Measurements from ENCODE around the gene PIP5K1C. TPM values are rescaled to one million over a fixed set of nuclear protein-coding genes. Genes with fewer than 3 reads are reported as not detected.
"Not testable (repeated sequence)": the region's sequence is repeated elsewhere in the genome, so short reads cannot be mapped to it uniquely, and the experiment has no call there.

The PIP5K1C gene
- polyA plus RNA-seq, 1 donor, result 22.4 TPM

- DNase-seq, result no peak
Measured at GRCh38 chr19:3643674-3644313, 56.5 kb downstream of the PIP5K1C start.

DNA sequence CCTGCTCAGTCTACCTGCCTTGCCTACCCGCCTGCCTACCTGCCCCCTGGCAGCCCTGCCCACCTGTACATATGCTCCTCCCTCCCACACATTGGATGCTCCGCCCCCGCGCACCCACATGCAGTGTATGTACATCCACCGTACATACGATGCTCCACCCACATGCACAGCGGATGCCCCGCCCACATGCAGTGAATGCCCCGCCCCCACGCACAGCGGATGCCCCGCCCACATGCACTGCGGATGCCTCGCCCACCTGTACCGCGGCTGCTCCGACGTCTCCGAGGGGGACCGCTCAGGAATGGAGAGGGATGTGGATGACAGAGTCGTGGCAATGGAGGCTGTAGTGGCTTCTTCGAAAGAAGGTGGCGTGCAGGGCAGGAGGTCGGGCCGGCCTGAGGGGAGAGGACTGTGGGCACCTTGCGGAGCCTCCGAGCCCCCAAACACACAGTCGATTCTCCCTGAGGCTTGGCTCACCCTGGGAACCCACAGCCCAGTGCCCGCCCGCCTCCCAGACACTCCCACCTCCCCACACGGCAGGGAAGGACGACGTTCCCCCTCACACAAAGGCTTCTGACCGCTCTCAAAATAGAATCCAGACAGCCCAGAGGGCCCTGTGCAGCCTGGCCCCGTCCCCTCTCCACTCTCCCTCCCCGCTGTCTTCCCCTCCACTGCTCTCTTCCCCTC lies 57.1 kb downstream of the PIP5K1C start:
- DNase-seq, result no peak

DNA sequence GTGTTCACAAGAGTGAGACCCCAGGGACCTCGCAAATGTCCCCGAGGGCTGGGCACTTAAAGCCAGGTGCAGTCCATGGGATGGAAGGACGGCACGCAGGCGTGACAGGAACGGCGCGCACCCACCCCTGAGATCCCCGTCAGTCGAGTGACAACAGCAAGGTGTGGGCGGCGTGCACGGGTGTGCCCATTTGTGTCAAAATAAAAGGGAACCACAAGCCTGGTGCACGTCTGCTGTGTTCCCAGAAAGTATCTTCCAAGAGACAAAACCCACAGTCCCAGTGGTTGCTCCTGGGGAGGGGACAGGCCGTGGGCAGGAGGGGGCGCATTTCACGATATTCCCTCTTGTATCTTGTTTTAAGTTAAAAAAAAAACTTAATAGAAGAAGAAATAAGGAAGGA lies 58.0 kb downstream of the PIP5K1C start:
- DNase-seq, result no peak

- no peak for DNase-seq
Measured at GRCh38 chr19:3641515-3642269, 58.6 kb downstream of the PIP5K1C start.

DNA sequence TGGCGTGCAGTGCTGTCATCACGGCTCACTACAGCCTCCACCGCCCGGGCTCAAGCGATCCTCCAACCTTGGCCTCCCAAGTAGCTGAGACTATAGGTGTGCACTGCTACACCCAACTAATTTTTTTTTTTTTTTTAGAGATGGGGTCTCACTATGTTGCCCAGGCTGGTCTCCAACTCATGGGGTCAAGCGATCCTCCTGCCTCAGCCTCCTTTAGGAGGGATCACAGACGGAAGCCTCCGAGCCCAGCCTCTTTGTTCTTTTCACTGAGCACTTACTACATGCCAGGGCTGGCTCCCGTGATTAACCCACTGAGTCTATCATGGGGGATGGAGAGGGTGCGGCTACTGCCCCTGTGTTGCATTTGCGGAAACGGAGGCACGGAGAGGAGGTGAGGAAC lies 60.8 kb downstream of the PIP5K1C start:
- no peak for DNase-seq

GRCh38 chr19:3638208-3639193 lies 61.8 kb downstream of the PIP5K1C start:
- DNase-seq, result no peak

DNA sequence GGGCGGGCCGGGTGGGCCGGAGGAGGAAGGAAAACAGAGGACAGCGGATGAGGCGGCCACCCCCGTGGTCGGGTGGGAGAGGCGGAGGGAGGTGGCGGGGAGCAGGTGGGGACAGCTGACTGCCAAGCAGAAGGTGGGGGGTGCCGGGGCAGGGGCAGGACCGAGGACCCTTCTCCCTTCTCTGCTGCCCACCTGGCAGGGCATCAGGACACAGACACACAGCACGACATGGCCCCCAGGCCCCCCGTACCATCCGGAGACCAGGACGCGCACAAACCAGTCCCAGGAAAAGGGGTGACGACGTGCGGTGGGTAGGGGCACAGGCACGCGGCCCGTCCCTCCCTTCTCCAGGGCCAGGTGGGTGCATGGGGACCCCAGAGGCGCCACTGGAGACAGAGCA lies 62.6 kb downstream of the PIP5K1C start:
- DNase-seq, result no peak

GRCh38 chr19:3636962-3637361 lies 63.3 kb downstream of the PIP5K1C start:
- no peak for DNase-seq

DNA sequence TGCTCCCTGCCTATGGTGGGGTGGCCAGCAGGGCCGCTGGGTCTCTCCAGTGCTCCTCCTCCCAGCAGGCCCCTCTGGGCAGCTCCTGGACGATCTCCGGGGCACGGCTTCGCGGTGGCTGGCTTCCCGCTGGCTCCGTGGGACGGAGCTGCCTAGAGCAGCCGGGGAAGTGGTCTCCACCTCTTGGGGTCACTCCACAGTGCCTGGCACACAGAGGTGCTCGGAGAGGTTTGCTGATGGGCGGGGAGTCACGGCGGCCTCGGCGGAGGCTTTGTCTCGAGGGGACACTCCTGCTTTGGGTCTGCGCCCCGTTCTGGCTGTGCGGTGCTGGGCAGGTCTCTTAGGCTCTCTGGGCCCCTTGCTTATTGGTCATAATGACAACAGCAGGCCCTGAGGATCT lies 63.8 kb downstream of the PIP5K1C start:
- no peak for DNase-seq

DNA sequence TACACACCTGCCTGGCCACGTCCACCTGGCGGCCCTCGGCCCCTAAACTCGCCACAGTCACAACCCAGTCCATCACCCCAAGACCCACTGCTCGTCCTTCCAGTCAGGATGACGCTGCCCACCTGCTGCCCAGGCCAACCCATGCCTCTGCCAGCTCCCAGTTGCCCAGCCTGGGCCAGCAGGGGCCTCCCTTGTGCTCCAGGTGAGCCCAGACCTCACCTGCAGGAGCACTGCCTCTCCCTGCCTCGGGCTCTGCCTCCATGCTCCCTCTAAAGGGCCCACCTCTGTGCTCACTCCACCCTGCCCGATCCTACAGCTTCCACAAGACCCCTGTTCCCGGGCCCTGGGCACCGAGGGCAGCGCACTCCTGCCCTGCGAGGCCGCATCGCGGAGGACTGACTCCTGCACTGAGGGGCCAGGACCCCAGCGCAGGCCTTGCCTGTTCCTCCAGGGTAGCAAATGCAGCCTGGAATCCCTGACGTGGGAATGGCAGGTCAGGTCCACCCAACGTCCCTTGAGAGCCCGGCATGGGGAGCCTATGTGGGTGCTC lies 65.7 kb downstream of the PIP5K1C start:
- no peak for DNase-seq

DNA sequence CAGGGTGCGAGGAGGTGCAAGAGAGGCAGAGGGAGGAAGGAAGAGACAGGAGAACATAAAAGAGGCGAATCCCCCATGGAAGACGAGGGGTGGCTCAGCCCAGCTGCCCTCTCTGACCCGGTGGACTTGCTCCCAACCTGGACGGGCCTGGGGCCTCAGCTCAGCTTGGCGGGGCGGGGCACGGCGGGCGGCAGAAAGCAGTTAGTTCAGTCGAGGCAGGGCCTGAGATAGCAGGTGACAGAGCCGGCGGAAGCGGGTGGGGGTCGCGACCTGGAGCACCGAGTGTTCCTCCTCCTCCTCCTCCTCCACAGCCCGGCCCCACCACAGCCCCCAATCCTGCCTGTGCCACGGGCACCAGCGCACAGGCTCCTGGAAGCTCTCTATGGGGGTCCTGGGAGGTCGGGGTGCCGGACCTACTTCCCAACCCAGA lies 66.7 kb downstream of the PIP5K1C start:
- DNase-seq, result no peak

GRCh38 chr19:3632739-3633558 lies 67.3 kb downstream of the PIP5K1C start:
- no peak for DNase-seq

- DNase-seq, result no peak
Measured at GRCh38 chr19:3632098-3632497, 68.2 kb downstream of the PIP5K1C start.

GRCh38 chr19:3631053-3631861 lies 69.0 kb downstream of the PIP5K1C start:
- no peak for DNase-seq

DNA sequence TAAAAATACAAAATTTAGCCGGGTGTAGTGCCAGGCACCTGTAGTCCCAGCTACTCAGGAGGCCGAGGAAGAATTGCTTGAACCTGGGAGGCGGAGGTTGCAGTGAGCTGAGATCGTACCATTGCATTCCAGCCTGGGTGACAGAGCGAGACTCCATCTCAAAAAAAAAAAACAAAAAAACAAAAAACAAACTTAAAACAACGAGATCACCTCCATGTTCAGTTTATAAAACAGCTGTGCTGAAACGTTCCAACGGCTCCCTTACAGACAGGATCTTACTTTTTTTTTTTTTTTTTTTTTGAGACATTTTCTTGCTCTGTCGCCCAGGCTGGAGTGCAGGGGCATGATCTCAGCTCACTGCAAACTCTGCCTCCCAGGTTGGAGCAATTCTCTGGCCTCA lies 71.5 kb downstream of the PIP5K1C start:
- DNase-seq, result not testable (repeated sequence)

- DNase-seq, result no peak
Measured at GRCh38 chr19:3627351-3627723, 72.9 kb downstream of the PIP5K1C start.

GRCh38 chr19:3626473-3627350 lies 73.6 kb downstream of the PIP5K1C start, which contains the start of gene CACTIN:
Gene CACTIN (minus strand): TSS chr19:3626790. CDS start chr19:3626762, 28 bp downstream.
- DNase-seq, result peak; percentile 96

- no peak for DNase-seq
Measured at GRCh38 chr19:3625996-3626472, 74.2 kb downstream of the PIP5K1C start.

DNA sequence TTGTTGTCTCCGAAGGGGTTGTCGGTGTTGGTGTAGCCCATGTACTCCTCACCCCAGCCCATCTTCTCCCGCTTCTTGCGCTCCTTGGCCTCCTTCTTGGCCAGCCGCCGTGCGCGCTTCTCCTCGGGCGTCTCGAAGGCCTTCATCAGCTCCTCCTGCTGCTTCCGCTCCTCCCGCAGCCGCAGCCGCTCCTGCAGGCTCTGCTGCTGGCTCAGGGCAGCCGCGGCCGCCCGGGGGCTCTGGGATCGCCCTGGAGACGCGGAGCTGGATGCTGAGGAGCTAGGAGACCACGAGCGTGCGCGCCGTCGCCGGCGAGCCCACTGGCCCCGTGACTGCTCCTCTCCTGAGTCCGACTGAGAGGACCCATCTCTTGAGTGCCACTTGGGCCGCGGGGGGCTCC lies 76.6 kb downstream of the PIP5K1C start:
- DNase-seq, result no peak
